ENCODE data around the gene LRRC75B. TPM values are rescaled to one million over a fixed set of nuclear protein-coding genes. Genes with fewer than 3 reads are reported as not detected.
"Not testable (repeated sequence)": the region's sequence is repeated elsewhere in the genome, so short reads cannot be mapped to it uniquely, and the experiment has no call there.

Gene LRRC75B
- polyA plus RNA-seq (2013) = 7.8 TPM

- Histone ChIP-seq H3K4me3 (ENCODE audit: control insufficient read depth in 1 of 7, extremely low read depth in 1 of 7, insufficient read depth in 4 of 7, low read depth in 2 of 7, low read length in 6 of 7) (peak within 1 kb of the TSS; percentile 30 to 73 (median 64)), H3K36me3 (ENCODE audit: control insufficient read depth in 4 of 4, insufficient read depth in 4 of 4, low read length in 3 of 4) (peaks cover 0 to 4% (median 1%) of the 10 kb centered on the region in 4 experiments), H3K27ac (ENCODE audit: insufficient read depth in 1 of 2, low read depth in 1 of 2, low read length in 2 of 2, poor library complexity in 1 of 2, severe bottlenecking in 2 of 2) (peak within 1 kb of the TSS in 1 of 2 experiments; percentile 25), H3K9me3 (ENCODE audit: control extremely low read depth in 1 of 5, control insufficient read depth in 4 of 5, insufficient read depth in 2 of 5, low read depth in 1 of 5, low read length in 4 of 5) (no peaks in the 10 kb centered on the region), H3K27me3 (replicated peaks in 2 of 5; ENCODE audit: control insufficient read depth in 4 of 5, insufficient read depth in 5 of 5, low read length in 4 of 5) (no peaks in the 10 kb centered on the region), H3K4me1 (ENCODE audit: control extremely low read depth in 1 of 4, control insufficient read depth in 4 of 4, insufficient read depth in 4 of 4, low read length in 3 of 4) (peaks cover 0 to 25% (median 11%) of the 10 kb centered on the region in 4 experiments)
- 6% methylated on average over 60 of the region's 72 CpGs for WGBS (ENCODE audit: insufficient coverage)
- ChIA-PET CTCF (interaction anchor here (1.0 kb wide), 1 partner anchor 15 kb away, joined by 3 read pairs; no protein-coding TSS in a partner anchor), POLR2A (interaction anchor here (1.1 kb wide), 1 partner anchor 42 kb away, joined by 4 read pairs; no protein-coding TSS in a partner anchor)
- peak; percentile 57 to 75 (median 62) for DNase-seq
These were observed at the start of gene LRRC75B for GRCh38 chr22:24592851-24593558. Gene LRRC75B, minus strand, starts transcription at chr22:24593073. Its CDS starts 34 bp downstream, at chr22:24593039.

- WGBS (ENCODE audit: insufficient coverage) = no CpG with 5 or more reads among the region's 1 CpG
- H3K4me3 ChIP-seq (ENCODE audit: control insufficient read depth in 1 of 7, extremely low read depth in 1 of 7, insufficient read depth in 4 of 7, low read depth in 2 of 7, low read length in 6 of 7); DNase-seq; H3K9me3 ChIP-seq (ENCODE audit: control extremely low read depth in 1 of 5, control insufficient read depth in 4 of 5, insufficient read depth in 2 of 5, low read depth in 1 of 5, low read length in 4 of 5); H3K36me3 ChIP-seq (ENCODE audit: control insufficient read depth in 4 of 4, insufficient read depth in 4 of 4, low read length in 3 of 4); H3K27ac ChIP-seq (ENCODE audit: insufficient read depth in 1 of 2, low read depth in 1 of 2, low read length in 2 of 2, poor library complexity in 1 of 2, severe bottlenecking in 2 of 2); H3K4me1 ChIP-seq (ENCODE audit: control extremely low read depth in 1 of 4, control insufficient read depth in 4 of 4, insufficient read depth in 4 of 4, low read length in 3 of 4); H3K27me3 ChIP-seq (replicated peaks in 2 of 5; ENCODE audit: control insufficient read depth in 4 of 5, insufficient read depth in 5 of 5, low read length in 4 of 5); CTCF ChIA-PET: not testable (repeated sequence)
- POLR2A ChIA-PET = interaction anchor here (0.7 kb wide), 1 partner anchor 21 kb away, joined by 4 read pairs; no protein-coding TSS in a partner anchor
These were observed 49.4 kb upstream of the LRRC75B start for GRCh38 chr22:24642307-24642706.

GRCh38 chr22:24636513-24636912, 43.6 kb upstream of the LRRC75B start:
- peaks cover 0 to 34% (median 24%) of the 10 kb centered on the region in 4 experiments for H3K4me1 ChIP-seq (ENCODE audit: control extremely low read depth in 1 of 4, control insufficient read depth in 4 of 4, insufficient read depth in 4 of 4, low read length in 3 of 4)
- H3K9me3 ChIP-seq (ENCODE audit: control extremely low read depth in 1 of 5, control insufficient read depth in 4 of 5, insufficient read depth in 2 of 5, low read depth in 1 of 5, low read length in 4 of 5); POLR2A ChIA-PET; H3K4me3 ChIP-seq (ENCODE audit: control insufficient read depth in 1 of 7, extremely low read depth in 1 of 7, insufficient read depth in 4 of 7, low read depth in 2 of 7, low read length in 6 of 7); DNase-seq; H3K27ac ChIP-seq (ENCODE audit: insufficient read depth in 1 of 2, low read depth in 1 of 2, low read length in 2 of 2, poor library complexity in 1 of 2, severe bottlenecking in 2 of 2); H3K27me3 ChIP-seq (replicated peaks in 2 of 5; ENCODE audit: control insufficient read depth in 4 of 5, insufficient read depth in 5 of 5, low read length in 4 of 5); CTCF ChIA-PET; H3K36me3 ChIP-seq (ENCODE audit: control insufficient read depth in 4 of 4, insufficient read depth in 4 of 4, low read length in 3 of 4): not testable (repeated sequence)
- WGBS (ENCODE audit: insufficient coverage) = 80% methylated on average over 1 of the region's 3 CpGs

- DNase-seq = peak; percentile 36 to 66 (median 62)
- CTCF ChIA-PET = not testable (repeated sequence)
These were observed 42.0 kb upstream of the LRRC75B start for GRCh38 chr22:24634776-24635389.

GRCh38 chr22:24633231-24634023, 40.6 kb upstream of the LRRC75B start:
- POLR2A ChIA-PET; H3K27me3 ChIP-seq (replicated peaks in 2 of 5; ENCODE audit: control insufficient read depth in 4 of 5, insufficient read depth in 5 of 5, low read length in 4 of 5); H3K36me3 ChIP-seq (ENCODE audit: control insufficient read depth in 4 of 4, insufficient read depth in 4 of 4, low read length in 3 of 4); CTCF ChIA-PET; H3K9me3 ChIP-seq (ENCODE audit: control extremely low read depth in 1 of 5, control insufficient read depth in 4 of 5, insufficient read depth in 2 of 5, low read depth in 1 of 5, low read length in 4 of 5); H3K27ac ChIP-seq (ENCODE audit: insufficient read depth in 1 of 2, low read depth in 1 of 2, low read length in 2 of 2, poor library complexity in 1 of 2, severe bottlenecking in 2 of 2): not testable (repeated sequence)
- peak in 2 of 3 donors; percentile 26 to 29 for DNase-seq
- H3K4me3 ChIP-seq (ENCODE audit: control insufficient read depth in 1 of 7, extremely low read depth in 1 of 7, insufficient read depth in 4 of 7, low read depth in 2 of 7, low read length in 6 of 7) = peak overlapping the region in 1 of 7 experiments; percentile 59
- peaks cover 0 to 44% (median 33%) of the 10 kb centered on the region in 4 experiments for H3K4me1 ChIP-seq (ENCODE audit: control extremely low read depth in 1 of 4, control insufficient read depth in 4 of 4, insufficient read depth in 4 of 4, low read length in 3 of 4)
- 69% methylated on average over 7 of the region's 16 CpGs for WGBS (ENCODE audit: insufficient coverage)

More at GRCh38 chr22:24634776-24635389, 42.0 kb upstream of the LRRC75B start:
- not testable (repeated sequence) for H3K27me3 ChIP-seq (replicated peaks in 2 of 5; ENCODE audit: control insufficient read depth in 4 of 5, insufficient read depth in 5 of 5, low read length in 4 of 5); H3K9me3 ChIP-seq (ENCODE audit: control extremely low read depth in 1 of 5, control insufficient read depth in 4 of 5, insufficient read depth in 2 of 5, low read depth in 1 of 5, low read length in 4 of 5); H3K27ac ChIP-seq (ENCODE audit: insufficient read depth in 1 of 2, low read depth in 1 of 2, low read length in 2 of 2, poor library complexity in 1 of 2, severe bottlenecking in 2 of 2); H3K36me3 ChIP-seq (ENCODE audit: control insufficient read depth in 4 of 4, insufficient read depth in 4 of 4, low read length in 3 of 4)
- Histone ChIP-seq H3K4me1 (ENCODE audit: control extremely low read depth in 1 of 4, control insufficient read depth in 4 of 4, insufficient read depth in 4 of 4, low read length in 3 of 4) (peaks cover 0 to 44% (median 33%) of the 10 kb centered on the region in 4 experiments), H3K4me3 (ENCODE audit: control insufficient read depth in 1 of 7, extremely low read depth in 1 of 7, insufficient read depth in 4 of 7, low read depth in 2 of 7, low read length in 6 of 7) (peak overlapping the region in 1 of 7 experiments; percentile 13)
- 17% methylated on average over 5 of the region's 10 CpGs for WGBS (ENCODE audit: insufficient coverage)
- POLR2A ChIA-PET = interaction anchor here (0.7 kb wide), 1 partner anchor 42 kb away, joined by 4 read pairs; the partner anchor contains the start of gene LRRC75B

- H3K27ac ChIP-seq (ENCODE audit: insufficient read depth in 1 of 2, low read depth in 1 of 2, low read length in 2 of 2, poor library complexity in 1 of 2, severe bottlenecking in 2 of 2); H3K27me3 ChIP-seq (replicated peaks in 2 of 5; ENCODE audit: control insufficient read depth in 4 of 5, insufficient read depth in 5 of 5, low read length in 4 of 5); CTCF ChIA-PET; H3K9me3 ChIP-seq (ENCODE audit: control extremely low read depth in 1 of 5, control insufficient read depth in 4 of 5, insufficient read depth in 2 of 5, low read depth in 1 of 5, low read length in 4 of 5); H3K4me3 ChIP-seq (ENCODE audit: control insufficient read depth in 1 of 7, extremely low read depth in 1 of 7, insufficient read depth in 4 of 7, low read depth in 2 of 7, low read length in 6 of 7); H3K36me3 ChIP-seq (ENCODE audit: control insufficient read depth in 4 of 4, insufficient read depth in 4 of 4, low read length in 3 of 4); POLR2A ChIA-PET: not testable (repeated sequence)
- no CpG with 5 or more reads among the region's 13 CpGs for WGBS (ENCODE audit: insufficient coverage)
- DNase-seq = peak in 2 of 3 donors; percentile 56 to 59
- peaks cover 0 to 44% (median 33%) of the 10 kb centered on the region in 4 experiments for H3K4me1 ChIP-seq (ENCODE audit: control extremely low read depth in 1 of 4, control insufficient read depth in 4 of 4, insufficient read depth in 4 of 4, low read length in 3 of 4)
These were observed 39.8 kb upstream of the LRRC75B start for GRCh38 chr22:24632642-24633041.

Measured in common myeloid progenitor, CD34-positive (primary cell).